Measurements from ENCODE around the gene ISG20L2. TPM values are rescaled to one million over a fixed set of nuclear protein-coding genes. Genes with fewer than 3 reads are reported as not detected.

The ISG20L2 gene
- total RNA-seq, 1 experiment from 2014 or later = 41.7 TPM

GRCh38 chr1:156768610-156769295 lies 40.2 kb upstream of the ISG20L2 start:
- H4K20me1 ChIP-seq (ENCODE audit: insufficient read depth) = no peaks in the 10 kb centered on the region
- no peaks in the 10 kb centered on the region for H3K9me2 ChIP-seq (ENCODE audit: insufficient read depth)
- H3K4me3 ChIP-seq (replicated peaks in 1 of 2; ENCODE audit: low read depth in 1 of 2, low read length in 2 of 2) = peak overlapping the region; percentile 74 to 95
- RAD21 ChIA-PET (ENCODE audit: low non-redundant PET in 1 of 2, low total read pairs in 2 of 2, uncharacterized antibody in 2 of 2, unreplicated experiment in 2 of 2) = no interaction called here
- H3K4me2 ChIP-seq (ENCODE audit: low read length) = peak overlapping the region; percentile 95
- CTCF ChIA-PET = interaction anchor here (6.4 kb wide), 1 partner anchor 42 kb away, joined by 51 read pairs; the partner anchor contains the start of genes ISG20L2 and METTL25B
- H3K4me1 ChIP-seq (ENCODE audit: control insufficient read depth in 1 of 2, insufficient read depth in 2 of 2, low read length in 2 of 2) = peaks cover 13 to 19% of the 10 kb centered on the region in 2 experiments
- H3K79me2 ChIP-seq (ENCODE audit: insufficient read depth, low read length) = peaks cover 73% of the 10 kb centered on the region
- DNase-seq (ENCODE audit: low read depth, low spot score) (no peak), ATAC-seq (no peak)
- no peak overlapping the region for H2AFZ ChIP-seq (ENCODE audit: low read depth, low read length, poor library complexity, severe bottlenecking)
- TF ChIP-seq POLR2A (IDR thresholded peaks at IDR 0.05; ENCODE audit: borderline replicate concordance, extremely low read depth, insufficient read depth, insufficient read length) = no peak
- intact Hi-C loops (cut with micrococcal nuclease) = loop anchor here (5.0 kb wide), 1 partner anchor 81 kb away; no protein-coding TSS in a partner anchor
- peaks cover 4 to 22% of the 10 kb centered on the region in 2 experiments; a peak in 2 of 4 replicates for H3K36me3 ChIP-seq (ENCODE audit: control insufficient read depth in 1 of 2, insufficient read depth in 2 of 2, low read length in 2 of 2)
- H3K27me3 ChIP-seq (ENCODE audit: insufficient read depth, low read length) = no peaks in the 10 kb centered on the region
- POLR2A ChIA-PET = no interaction called here
- H3K9me3 ChIP-seq (ENCODE audit: control insufficient read depth in 1 of 2, insufficient read depth in 1 of 2, low read depth in 1 of 2, low read length in 2 of 2) = no peaks in the 10 kb centered on the region
- BruUV-seq (replicated peaks) = no TSS peak
- H3K9ac ChIP-seq (ENCODE audit: low read length) = peak overlapping the region; percentile 98
- H3K27ac ChIP-seq (ENCODE audit: low read depth, low read length) = peak overlapping the region; percentile 85

- CTCF ChIA-PET = interaction anchor here (1.1 to 6.4 kb wide), 6 partner anchors 20 to 166 kb away, joined by 5 to 51 read pairs (median 6); partner anchors contain the start of genes ISG20L2, METTL25B, MRPL24 and NTRK1
- Histone ChIP-seq H4K20me1 (ENCODE audit: insufficient read depth) (no peaks in the 10 kb centered on the region), H3K4me2 (ENCODE audit: low read length) (peak overlapping the region; percentile 95), H3K9ac (ENCODE audit: low read length) (peak overlapping the region; percentile 98), H3K79me2 (ENCODE audit: insufficient read depth, low read length) (peaks cover 66% of the 10 kb centered on the region), H3K27me3 (ENCODE audit: insufficient read depth, low read length) (no peaks in the 10 kb centered on the region), H3K4me3 (replicated peaks in 1 of 2; ENCODE audit: low read depth in 1 of 2, low read length in 2 of 2) (peak overlapping the region; percentile 74 to 95), H3K4me1 (ENCODE audit: control insufficient read depth in 1 of 2, insufficient read depth in 2 of 2, low read length in 2 of 2) (peaks cover 13 to 19% of the 10 kb centered on the region in 2 experiments), H3K27ac (ENCODE audit: low read depth, low read length) (peak overlapping the region; percentile 85), H3K9me2 (ENCODE audit: insufficient read depth) (no peaks in the 10 kb centered on the region), H2AFZ (ENCODE audit: low read depth, low read length, poor library complexity, severe bottlenecking) (no peak overlapping the region), H3K9me3 (ENCODE audit: control insufficient read depth in 1 of 2, insufficient read depth in 1 of 2, low read depth in 1 of 2, low read length in 2 of 2) (no peaks in the 10 kb centered on the region), H3K36me3 (ENCODE audit: control insufficient read depth in 1 of 2, insufficient read depth in 2 of 2, low read length in 2 of 2) (peaks cover 4 to 22% of the 10 kb centered on the region in 2 experiments; a peak in 2 of 4 replicates)
- POLR2A ChIA-PET = interaction anchor here (1.3 to 1.9 kb wide), 6 partner anchors 16 to 79 kb away, joined by 4 to 14 read pairs (median 8); partner anchors contain the start of genes HDGF, ISG20L2, METTL25B and MRPL24
- peak; percentile 3 for ATAC-seq
- intact Hi-C loops (cut with micrococcal nuclease) = loop anchor here (1.0 to 5.0 kb wide), 5 partner anchors 16 to 81 kb away; partner anchors contain the start of genes ISG20L2, METTL25B and MRPL24
- no TSS peak for BruUV-seq (replicated peaks)
- 0 out of 2 replicates have a peak, but pooled peaks have one; percentile 28 for TF ChIP-seq MAX (IDR thresholded peaks at IDR 0.05)
- no peak for TF ChIP-seq CEBPB (IDR thresholded peaks at IDR 0.05; ENCODE audit: low read depth)
- no peak for TF ChIP-seq CTCF (IDR thresholded peaks at IDR 0.05 in 2 of 3, conservative IDR thresholded peaks at IDR 0.05 in 1 of 3; ENCODE audit: borderline replicate concordance in 1 of 3, insufficient read depth in 1 of 3, low read depth in 2 of 3, low read length in 2 of 3)
- RAD21 ChIA-PET (ENCODE audit: low non-redundant PET in 1 of 2, low total read pairs in 2 of 2, uncharacterized antibody in 2 of 2, unreplicated experiment in 2 of 2) = interaction anchor here (1.3 to 1.4 kb wide), 4 partner anchors 16 to 39 kb away, joined by 4 to 5 read pairs (median 4); partner anchors contain the start of genes MRPL24 (in 2 of the 2), ISG20L2 (in 1 of the 2) and METTL25B (in 1 of the 2)
- no peak for DNase-seq (ENCODE audit: low read depth, low spot score)
Observed at GRCh38 chr1:156767879-156768604, 39.5 kb upstream of the ISG20L2 start.

All from HCT116 (cell line).